Progenitor cell of endocrine pancreas (in vitro differentiated cells): Measurements from ENCODE around the gene MACF1. TPM values are rescaled to one million over a fixed set of nuclear protein-coding genes. Genes with fewer than 3 reads are reported as not detected.
A peak's percentile ranks its signal among the peaks of the same experiment; 100 is the strongest.

Experiments used
- DNase-seq: peaks from one replicate; pipeline ENCODE4 v3.0.0; 2021; ENCODE audit warnings: low spot score; ENCODE audit not compliant: unreplicated experiment
- H3K27ac Mint-ChIP-seq: 2 replicates; pipeline ENCODE4 v1.8.0; 2021; ENCODE audit warnings: mild to moderate bottlenecking, moderate library complexity, mixed read lengths
- H3K27me3 Mint-ChIP-seq: 2 replicates; pipeline ENCODE4 v1.8.0; 2021; ENCODE audit warnings: mixed read lengths
- H3K36me3 Mint-ChIP-seq: 2 replicates; pipeline ENCODE4 v1.8.0; 2022; ENCODE audit warnings: mixed read lengths; ENCODE audit not compliant: insufficient read depth
- H3K4me1 Mint-ChIP-seq: 2 replicates; pipeline ENCODE4 v1.8.0; 2021; ENCODE audit warnings: low read depth, mixed read lengths
- H3K4me3 Mint-ChIP-seq: 2 replicates; pipeline ENCODE4 v1.8.0; 2021; ENCODE audit warnings: low read depth, mild to moderate bottlenecking, moderate library complexity, mixed read lengths
- H3K9me3 Mint-ChIP-seq: 2 replicates; pipeline ENCODE4 v1.8.0; 2021; ENCODE audit warnings: low read depth, mixed read lengths
- CTCF ChIP-seq: fragments of 200-600 bp; sonication (generic); IDR thresholded peaks from one replicate; pipeline ENCODE4 v1.5.0; 2021; ENCODE audit warnings: antibody characterized with exemption, mild to moderate bottlenecking; ENCODE audit not compliant: unreplicated experiment
- total RNA-seq: library from RNA; stranded (reverse); gene quantifications from 2 replicates; pipeline ENCODE4 v1.2.1, GENCODE V29; 2021

The MACF1 gene
- total RNA-seq, 1 donor from 2014 or later, result 241 TPM

- Mint-ChIP-seq H3K27me3 (no peaks in the 10 kb centered on the region), H3K9me3 (no peaks in the 10 kb centered on the region), H3K4me3 (no peak overlapping the region), H3K27ac (peak overlapping the region; percentile 64), H3K4me1 (no peaks in the 10 kb centered on the region), H3K36me3 (peaks cover 27% of the 10 kb centered on the region)
- no peak for TF ChIP-seq CTCF
- no peak for DNase-seq
Observed at GRCh38 chr1:39310691-39311090, 106.2 kb downstream of the MACF1 start.

- Mint-ChIP-seq H3K36me3 (peaks cover 23% of the 10 kb centered on the region), H3K27me3 (no peaks in the 10 kb centered on the region)
Observed at GRCh38 chr1:39317111-39317510, 112.6 kb downstream of the MACF1 start.

GRCh38 chr1:39317910-39318633 is 113.6 kb downstream of the MACF1 start:
- peaks cover 25% of the 10 kb centered on the region for H3K36me3 Mint-ChIP-seq
- TF ChIP-seq CTCF, result no peak
- H3K27ac Mint-ChIP-seq, result no peak overlapping the region
- DNase-seq, result no peak
- no peak overlapping the region for H3K4me3 Mint-ChIP-seq
- H3K9me3 Mint-ChIP-seq, result no peaks in the 10 kb centered on the region
- H3K4me1 Mint-ChIP-seq, result no peaks in the 10 kb centered on the region
- H3K27me3 Mint-ChIP-seq, result no peaks in the 10 kb centered on the region

More at GRCh38 chr1:39317111-39317510, 112.6 kb downstream of the MACF1 start:
- H3K4me1 Mint-ChIP-seq, result no peaks in the 10 kb centered on the region
- H3K4me3 Mint-ChIP-seq, result no peak overlapping the region
- DNase-seq, result no peak
- no peaks in the 10 kb centered on the region for H3K9me3 Mint-ChIP-seq
- TF ChIP-seq CTCF, result no peak
- peak overlapping the region; percentile 58 for H3K27ac Mint-ChIP-seq

GRCh38 chr1:39321979-39322378 is 117.5 kb downstream of the MACF1 start:
- H3K4me3 Mint-ChIP-seq, result no peak overlapping the region
- no peaks in the 10 kb centered on the region for H3K27me3 Mint-ChIP-seq
- no peaks in the 10 kb centered on the region for H3K9me3 Mint-ChIP-seq
- H3K27ac Mint-ChIP-seq, result no peak overlapping the region
- no peaks in the 10 kb centered on the region for H3K4me1 Mint-ChIP-seq
- peaks cover 21% of the 10 kb centered on the region for H3K36me3 Mint-ChIP-seq
- TF ChIP-seq CTCF, result no peak
- no peak for DNase-seq

- no peak for DNase-seq
- H3K4me1 Mint-ChIP-seq, result no peaks in the 10 kb centered on the region
- H3K36me3 Mint-ChIP-seq, result peaks cover 19% of the 10 kb centered on the region
- H3K9me3 Mint-ChIP-seq, result no peaks in the 10 kb centered on the region
- no peak overlapping the region for H3K27ac Mint-ChIP-seq
- H3K4me3 Mint-ChIP-seq, result no peak overlapping the region
- H3K27me3 Mint-ChIP-seq, result no peaks in the 10 kb centered on the region
- no peak for TF ChIP-seq CTCF
Observed at GRCh38 chr1:39322431-39322830, 117.9 kb downstream of the MACF1 start.
